DOHH2 (cell line): ENCODE data around the gene GPR180.
A peak's percentile ranks its signal among the peaks of the same experiment; 100 is the strongest.

Experiments
- H3F3A ChIP-seq: fragments of 200-600 bp; sonication (generic), shearing (Covaris generic); 2 replicates; pipeline ENCODE4 v1.6.0; 2016; ENCODE audit warnings: antibody characterized with exemption, mild to moderate bottlenecking; ENCODE audit not compliant: control insufficient read depth, insufficient read depth
- H3K27ac ChIP-seq: fragments of 200-600 bp; sonication (generic); 2 replicates; pipeline ENCODE4 v1.5.1; 2014; ENCODE audit warnings: low read depth, mild to moderate bottlenecking, low read length, moderate library complexity
- H3K27me3 ChIP-seq: fragments of 200-600 bp; sonication (generic); 2 replicates; pipeline ENCODE4 v1.6.1; 2014; ENCODE audit warnings: mild to moderate bottlenecking, low read length, mixed read lengths; ENCODE audit not compliant: control insufficient read depth
- H3K36me3 ChIP-seq: fragments of 200-600 bp; sonication (generic); 2 replicates; pipeline ENCODE4 v1.6.1; 2014; ENCODE audit warnings: mild to moderate bottlenecking, low read length, moderate library complexity, mixed read lengths; ENCODE audit not compliant: control insufficient read depth
- H3K4me1 ChIP-seq: fragments of 200-600 bp; sonication (generic); 2 replicates; pipeline ENCODE4 v1.6.1; 2014; ENCODE audit warnings: mild to moderate bottlenecking, low read length, mixed read lengths; ENCODE audit not compliant: control insufficient read depth
- H3K4me2 ChIP-seq: fragments of 200-600 bp; sonication (generic); 2 replicates; pipeline ENCODE4 v1.6.0; 2014; ENCODE audit warnings: mild to moderate bottlenecking, low read length, moderate library complexity
- H3K4me3 ChIP-seq: fragments of 200-600 bp; sonication (generic); 2 replicates; pipeline ENCODE4 v1.5.1; 2014; ENCODE audit warnings: mild to moderate bottlenecking, low read length, mixed read lengths
- H3K79me2 ChIP-seq: fragments of 200-600 bp; sonication (generic); 2 replicates; pipeline ENCODE4 v1.6.1; 2014; ENCODE audit warnings: mild to moderate bottlenecking, low read length, mixed read lengths; ENCODE audit not compliant: control insufficient read depth
- H3K9me2 ChIP-seq: fragments of 200-600 bp; sonication (generic); replicated peaks from 2 replicates; pipeline ENCODE4 v1.6.1; 2014; ENCODE audit warnings: mild to moderate bottlenecking, low read length, mixed read lengths; ENCODE audit not compliant: control insufficient read depth
- H3K9me3 ChIP-seq: fragments of 200-600 bp; sonication (generic); 2 replicates; pipeline ENCODE4 v1.6.1; 2014; ENCODE audit warnings: antibody characterized with exemption, low read length, mixed read lengths; ENCODE audit not compliant: control insufficient read depth, insufficient read depth
- H4K20me1 ChIP-seq: fragments of 200-600 bp; sonication (generic); 2 replicates; pipeline ENCODE4 v1.6.0; 2014; ENCODE audit warnings: low read depth, mild to moderate bottlenecking, antibody characterized with exemption, low read length, moderate library complexity; ENCODE audit not compliant: control insufficient read depth, insufficient read depth
- EZH2phosphoT487 ChIP-seq: fragments of 200-600 bp; sonication (generic); IDR thresholded peaks from 2 replicates; pipeline ENCODE4 v1.6.1; 2017; ENCODE audit warnings: borderline replicate concordance, mild to moderate bottlenecking, antibody characterized with exemption, low read length, moderate library complexity, mixed read lengths
- TF ChIP-seq, protein P1 (sequence below): fragments of 200-600 bp; sonication (generic); IDR thresholded peaks from one replicate; pipeline ENCODE4 v1.5.1; 2014; ENCODE audit warnings: antibody characterized with exemption, mild to moderate bottlenecking, low read depth, low read length; ENCODE audit not compliant: poor library complexity, severe bottlenecking

The GPR180 gene

DNA sequence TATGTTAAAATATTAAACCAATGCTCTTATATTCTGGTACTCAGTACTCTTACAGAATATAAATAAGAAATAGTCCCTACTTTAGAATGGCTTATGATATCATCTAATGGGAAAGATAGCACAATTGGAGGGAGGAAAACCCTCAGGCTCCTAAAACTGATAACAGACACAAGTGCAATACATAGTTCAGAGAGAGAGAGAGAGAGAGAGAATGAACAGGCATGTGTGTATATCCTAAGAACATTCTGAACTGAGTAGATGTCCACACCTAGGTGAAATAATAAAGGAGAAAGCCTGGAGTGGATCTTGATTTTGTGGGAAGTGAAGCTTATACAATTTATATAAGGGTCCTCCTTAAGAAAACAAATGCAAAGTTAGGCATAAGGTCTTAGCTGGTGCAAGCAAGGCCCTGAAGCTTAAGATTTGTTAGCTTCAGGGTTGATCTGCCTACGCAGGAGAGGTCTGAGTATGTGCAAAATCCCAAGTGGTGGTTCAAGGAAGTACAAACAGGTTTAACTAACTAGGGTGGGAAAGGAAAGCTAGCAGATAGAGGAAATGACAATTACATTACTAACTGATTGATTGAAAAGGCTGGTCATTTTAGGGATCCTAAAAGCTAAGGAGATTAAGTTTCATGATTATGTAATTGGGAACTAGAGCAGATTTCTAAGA, 57.4 kb downstream of the GPR180 start:
- 0 out of 2 replicates have a peak, but pooled peaks cover 9% of the 10 kb centered on the region for H3K27me3 ChIP-seq
- no peaks in the 10 kb centered on the region for H4K20me1 ChIP-seq
- H3K27ac ChIP-seq, result no peak overlapping the region
- H3K9me3 ChIP-seq, result no peaks in the 10 kb centered on the region
- H3F3A ChIP-seq, result no peaks in the 10 kb centered on the region
- no peak overlapping the region for H3K4me2 ChIP-seq
- no peak overlapping the region for H3K4me3 ChIP-seq
- TF ChIP-seq EZH2phosphoT487, result no peak
- TF ChIP-seq, protein P1, sequence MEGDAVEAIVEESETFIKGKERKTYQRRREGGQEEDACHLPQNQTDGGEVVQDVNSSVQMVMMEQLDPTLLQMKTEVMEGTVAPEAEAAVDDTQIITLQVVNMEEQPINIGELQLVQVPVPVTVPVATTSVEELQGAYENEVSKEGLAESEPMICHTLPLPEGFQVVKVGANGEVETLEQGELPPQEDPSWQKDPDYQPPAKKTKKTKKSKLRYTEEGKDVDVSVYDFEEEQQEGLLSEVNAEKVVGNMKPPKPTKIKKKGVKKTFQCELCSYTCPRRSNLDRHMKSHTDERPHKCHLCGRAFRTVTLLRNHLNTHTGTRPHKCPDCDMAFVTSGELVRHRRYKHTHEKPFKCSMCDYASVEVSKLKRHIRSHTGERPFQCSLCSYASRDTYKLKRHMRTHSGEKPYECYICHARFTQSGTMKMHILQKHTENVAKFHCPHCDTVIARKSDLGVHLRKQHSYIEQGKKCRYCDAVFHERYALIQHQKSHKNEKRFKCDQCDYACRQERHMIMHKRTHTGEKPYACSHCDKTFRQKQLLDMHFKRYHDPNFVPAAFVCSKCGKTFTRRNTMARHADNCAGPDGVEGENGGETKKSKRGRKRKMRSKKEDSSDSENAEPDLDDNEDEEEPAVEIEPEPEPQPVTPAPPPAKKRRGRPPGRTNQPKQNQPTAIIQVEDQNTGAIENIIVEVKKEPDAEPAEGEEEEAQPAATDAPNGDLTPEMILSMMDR, result no peak
- no peaks in the 10 kb centered on the region for H3K36me3 ChIP-seq
- H3K9me2 ChIP-seq, result no peaks in the 10 kb centered on the region
- H3K79me2 ChIP-seq, result no peaks in the 10 kb centered on the region
- no peaks in the 10 kb centered on the region for H3K4me1 ChIP-seq

DNA sequence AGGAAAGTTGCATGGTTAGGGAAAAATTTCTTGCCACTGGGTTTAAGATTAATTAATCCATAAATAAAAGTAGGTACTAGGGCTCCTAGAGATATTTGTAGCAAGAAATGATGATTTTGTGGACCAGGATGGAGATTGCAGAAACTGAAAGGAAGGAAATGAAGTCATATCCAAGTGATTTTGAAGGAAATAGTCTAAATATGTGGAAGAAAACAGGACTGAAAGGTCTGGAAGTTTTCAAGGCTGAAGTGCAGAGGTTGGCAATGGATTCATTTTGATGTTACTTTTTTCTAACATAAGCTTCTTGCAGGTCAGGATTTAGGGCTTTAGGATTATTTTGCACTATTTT, 57.9 kb downstream of the GPR180 start:
- H4K20me1 ChIP-seq, result no peaks in the 10 kb centered on the region
- H3K4me1 ChIP-seq, result no peaks in the 10 kb centered on the region
- no peaks in the 10 kb centered on the region for H3K9me2 ChIP-seq
- H3F3A ChIP-seq, result no peaks in the 10 kb centered on the region
- TF ChIP-seq, protein P1, result no peak
- TF ChIP-seq EZH2phosphoT487, result no peak
- 0 out of 2 replicates have a peak, but pooled peaks cover 9% of the 10 kb centered on the region for H3K27me3 ChIP-seq
- no peak overlapping the region for H3K27ac ChIP-seq
- H3K36me3 ChIP-seq, result no peaks in the 10 kb centered on the region
- no peak overlapping the region for H3K4me3 ChIP-seq
- no peak overlapping the region for H3K4me2 ChIP-seq
- no peaks in the 10 kb centered on the region for H3K9me3 ChIP-seq
- H3K79me2 ChIP-seq, result no peaks in the 10 kb centered on the region

DNA sequence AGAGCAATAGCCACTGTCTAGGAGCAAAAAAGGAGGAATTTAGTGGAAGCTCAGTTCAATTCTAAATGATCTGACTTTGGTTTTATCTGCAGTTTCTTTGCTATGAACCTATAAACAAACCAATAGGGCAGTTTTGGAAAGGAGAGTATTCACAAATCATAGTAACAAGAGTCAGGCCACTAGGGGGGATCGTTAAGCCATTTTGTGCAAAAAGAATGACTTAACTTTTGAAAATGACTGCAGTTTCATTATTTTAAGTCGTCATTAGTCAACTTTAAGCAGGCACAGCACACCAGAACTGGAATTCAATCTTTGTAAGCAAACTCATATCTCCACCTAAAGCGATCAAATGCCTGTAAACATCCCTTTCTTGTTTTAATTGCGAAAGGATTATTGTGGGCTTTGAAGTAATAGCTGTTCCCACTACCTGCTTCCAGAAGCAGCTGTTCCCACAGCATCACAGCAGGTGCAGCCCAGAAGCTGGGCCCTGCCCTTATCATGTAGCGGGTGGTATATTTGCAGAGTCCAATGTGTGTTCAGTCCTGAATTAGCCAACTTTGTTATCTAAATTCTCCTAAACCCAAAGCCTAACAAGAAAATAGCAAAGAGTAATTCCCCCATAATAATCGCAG, 59.2 kb downstream of the GPR180 start:
- no peaks in the 10 kb centered on the region for H3K9me3 ChIP-seq
- H3K9me2 ChIP-seq, result no peaks in the 10 kb centered on the region
- no peak overlapping the region for H3K4me2 ChIP-seq
- TF ChIP-seq, protein P1, result peak; percentile 50
- TF ChIP-seq EZH2phosphoT487, result no peak
- no peaks in the 10 kb centered on the region for H3K79me2 ChIP-seq
- H3K4me3 ChIP-seq, result no peak overlapping the region
- H3K36me3 ChIP-seq, result no peaks in the 10 kb centered on the region
- H3K4me1 ChIP-seq, result no peaks in the 10 kb centered on the region
- no peaks in the 10 kb centered on the region for H3F3A ChIP-seq
- H4K20me1 ChIP-seq, result no peaks in the 10 kb centered on the region
- H3K27me3 ChIP-seq, result peaks cover 17% of the 10 kb centered on the region
- H3K27ac ChIP-seq, result no peak overlapping the region
